HG02759 (cell line): ENCODE data around the gene SPATA21.
A peak's percentile ranks its signal among the peaks of the same experiment; 100 is the strongest.

Experiments used
- ATAC-seq: cut with Tn5 transposase; IDR thresholded peaks from one replicate; pipeline ENCODE4 v1.9.1; 2021; ENCODE audit warnings: mild to moderate bottlenecking, moderate library complexity; ENCODE audit not compliant: unreplicated experiment

Gene SPATA21

GRCh38 chr1:16351994-16352841, 85.0 kb downstream of the SPATA21 start, which contains the start of gene FBXO42:
Gene FBXO42 (minus strand): TSS chr1:16352480. CDS start chr1:16315418, 37,062 bp downstream.
- peak; percentile 91 for ATAC-seq

- ATAC-seq: no peak
Measured at GRCh38 chr1:16351456-16351993, 85.7 kb downstream of the SPATA21 start.

- no peak for ATAC-seq
Measured at GRCh38 chr1:16349847-16350406, 87.3 kb downstream of the SPATA21 start.
